GM19239 (cell line): Measurements from ENCODE around the gene APOL5.
"Not testable (repeated sequence)": the region's sequence is repeated elsewhere in the genome, so short reads cannot be mapped to it uniquely, and the experiment has no call there.

Experiments
- DNase-seq: peaks from one replicate; pipeline ENCODE4 v3.0.0; 2011; ENCODE audit warnings: low spot score; ENCODE audit not compliant: insufficient read length
- FAIRE-seq: peaks from 2 replicates; lab custom pipeline; 2011; peaks lifted over from hg19 to GRCh38; lab: Jason Lieb, UNC

The APOL5 gene, protein sequence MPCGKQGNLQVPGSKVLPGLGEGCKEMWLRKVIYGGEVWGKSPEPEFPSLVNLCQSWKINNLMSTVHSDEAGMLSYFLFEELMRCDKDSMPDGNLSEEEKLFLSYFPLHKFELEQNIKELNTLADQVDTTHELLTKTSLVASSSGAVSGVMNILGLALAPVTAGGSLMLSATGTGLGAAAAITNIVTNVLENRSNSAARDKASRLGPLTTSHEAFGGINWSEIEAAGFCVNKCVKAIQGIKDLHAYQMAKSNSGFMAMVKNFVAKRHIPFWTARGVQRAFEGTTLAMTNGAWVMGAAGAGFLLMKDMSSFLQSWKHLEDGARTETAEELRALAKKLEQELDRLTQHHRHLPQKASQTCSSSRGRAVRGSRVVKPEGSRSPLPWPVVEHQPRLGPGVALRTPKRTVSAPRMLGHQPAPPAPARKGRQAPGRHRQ

GRCh38 chr22:35717572-35717971 lies at the start of gene APOL5:
APOL5 (plus strand) TSS chr22:35717872; CDS start chr22:35717872, 0 bp downstream.
- DNase-seq (no peak), FAIRE-seq (no peak)

DNA sequence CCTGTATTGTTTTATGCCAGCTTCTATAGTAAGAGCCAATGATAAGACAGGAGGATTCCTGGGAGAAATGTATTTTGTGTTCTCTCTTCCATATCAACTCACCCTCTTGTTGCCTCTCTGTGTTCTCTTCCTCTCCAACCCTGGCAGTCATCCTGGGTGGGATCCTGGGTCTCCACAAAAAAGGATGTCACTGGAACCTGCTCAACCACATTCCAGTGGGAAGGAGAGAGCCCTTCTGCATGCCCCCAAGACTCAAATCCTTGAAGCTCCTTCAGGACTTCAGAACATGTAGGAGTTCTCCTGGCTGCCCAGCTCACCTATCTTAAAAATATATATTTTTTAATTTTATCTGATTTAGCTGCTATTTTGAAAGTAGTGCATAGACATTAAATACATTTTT lies 43.3 kb upstream of the APOL5 start:
- DNase-seq (no peak), FAIRE-seq (no peak)

- not testable (repeated sequence) for DNase-seq, FAIRE-seq
Observed at GRCh38 chr22:35676065-35676464, 41.6 kb upstream of the APOL5 start.

- DNase-seq (no peak), FAIRE-seq (no peak)
Observed at GRCh38 chr22:35677460-35678187, 40.0 kb upstream of the APOL5 start.

DNA sequence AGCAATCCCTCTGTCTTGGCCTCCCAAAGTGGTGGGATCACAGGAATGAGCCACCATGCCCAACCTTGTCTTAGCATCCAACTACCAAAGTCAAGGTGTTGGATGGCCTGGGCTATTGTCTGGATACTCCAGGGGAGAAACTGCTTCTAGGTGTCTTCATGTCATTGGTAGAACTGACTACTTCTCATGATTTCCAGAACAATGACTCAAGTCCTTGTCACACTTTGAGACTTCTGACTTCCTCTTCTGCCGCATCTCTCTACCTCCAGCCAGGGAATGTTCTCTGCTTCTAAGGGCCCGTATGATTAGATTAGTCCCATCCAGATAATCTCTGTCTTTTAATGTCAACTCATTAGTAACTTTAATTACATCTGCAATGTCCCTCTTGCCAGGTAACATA lies 38.8 kb upstream of the APOL5 start:
- no peak for DNase-seq
- no peak for FAIRE-seq

DNA sequence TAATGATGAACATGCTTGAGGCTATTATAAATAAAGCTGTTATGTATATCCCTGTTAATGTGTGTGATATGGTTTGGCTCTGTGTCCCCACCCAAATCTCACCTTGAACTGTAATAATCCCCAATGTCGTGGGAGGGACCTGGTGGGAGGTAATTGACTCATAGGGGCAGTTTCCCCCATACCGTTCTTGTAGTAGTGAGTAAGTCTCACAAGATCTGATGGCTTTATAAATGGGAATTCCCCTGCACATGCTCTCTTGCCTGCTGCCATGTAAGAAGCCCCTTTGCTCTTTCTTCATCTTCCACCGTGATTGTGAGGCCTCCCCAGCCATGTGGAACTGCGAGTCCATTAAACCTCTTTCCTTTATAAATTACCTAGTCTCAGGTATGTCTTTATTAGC lies 38.2 kb upstream of the APOL5 start:
- not testable (repeated sequence) for FAIRE-seq

GRCh38 chr22:35681454-35682052 lies 36.1 kb upstream of the APOL5 start:
- DNase-seq (no peak), FAIRE-seq (no peak)

More for the DNA sequence above, 38.2 kb upstream of the APOL5 start:
- not testable (repeated sequence) for DNase-seq

GRCh38 chr22:35683560-35683959 lies 34.1 kb upstream of the APOL5 start:
- DNase-seq (no peak), FAIRE-seq (no peak)

DNA sequence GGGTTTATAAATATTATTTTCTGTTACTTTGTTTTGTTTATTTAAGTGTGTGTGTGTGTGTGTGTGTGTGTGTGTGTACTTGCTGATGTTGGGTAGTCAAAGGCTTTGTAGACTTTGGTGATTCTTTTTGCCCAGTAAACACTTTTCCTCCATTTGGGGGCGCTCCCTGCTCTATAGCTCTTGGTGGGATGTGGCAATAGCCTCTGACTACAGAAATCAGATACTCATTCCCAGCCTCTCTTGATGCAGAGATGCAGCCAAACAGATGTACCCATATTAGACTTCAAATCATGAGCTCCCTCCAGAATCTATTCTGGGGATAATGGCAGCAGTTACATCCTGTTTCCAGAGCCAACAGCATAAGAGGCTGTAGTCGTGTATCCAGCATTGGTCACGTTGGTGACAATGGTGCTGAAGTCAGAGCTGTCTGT lies 33.4 kb upstream of the APOL5 start:
- DNase-seq (no peak), FAIRE-seq (no peak)

DNA sequence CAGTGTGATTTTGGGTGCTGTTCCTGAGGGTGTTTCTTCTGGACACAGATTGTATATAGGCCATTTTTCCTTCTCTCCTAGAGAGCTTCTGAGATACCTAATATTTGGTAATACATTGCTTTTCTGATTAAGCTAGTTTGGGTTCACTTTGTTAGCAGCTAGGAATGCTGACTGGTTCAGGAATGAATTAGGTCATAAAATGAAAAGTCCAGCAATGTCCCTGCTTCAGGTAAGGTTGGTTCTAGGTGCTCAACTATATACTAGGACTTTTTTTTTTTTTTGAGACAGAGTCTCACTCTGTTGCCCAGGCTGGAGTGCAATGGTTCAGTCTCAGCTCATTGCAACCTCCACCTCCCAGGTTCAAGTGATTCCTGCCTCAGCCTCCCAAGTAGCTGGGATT lies 32.9 kb upstream of the APOL5 start:
- no peak for DNase-seq
- FAIRE-seq, result no peak

DNA sequence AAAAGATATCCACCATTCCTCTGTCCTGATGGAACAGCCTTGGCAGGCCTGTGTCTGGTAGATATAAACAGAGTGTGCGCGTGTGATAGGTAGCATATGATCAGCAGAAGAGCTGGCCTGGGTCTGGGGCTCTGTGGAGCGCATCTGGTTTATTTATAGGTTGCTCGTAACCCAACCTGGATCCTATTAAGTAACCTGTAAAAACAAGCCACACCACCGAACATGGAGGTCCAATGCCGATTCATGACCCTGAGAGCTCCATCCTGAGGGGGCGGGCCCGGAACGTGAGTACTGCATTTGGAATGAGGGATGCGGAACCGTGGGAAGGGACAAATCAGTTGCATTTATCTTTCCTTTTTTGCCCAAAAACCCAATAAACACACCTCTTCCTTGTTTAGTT lies 31.9 kb upstream of the APOL5 start:
- DNase-seq, result no peak
- no peak for FAIRE-seq

DNA sequence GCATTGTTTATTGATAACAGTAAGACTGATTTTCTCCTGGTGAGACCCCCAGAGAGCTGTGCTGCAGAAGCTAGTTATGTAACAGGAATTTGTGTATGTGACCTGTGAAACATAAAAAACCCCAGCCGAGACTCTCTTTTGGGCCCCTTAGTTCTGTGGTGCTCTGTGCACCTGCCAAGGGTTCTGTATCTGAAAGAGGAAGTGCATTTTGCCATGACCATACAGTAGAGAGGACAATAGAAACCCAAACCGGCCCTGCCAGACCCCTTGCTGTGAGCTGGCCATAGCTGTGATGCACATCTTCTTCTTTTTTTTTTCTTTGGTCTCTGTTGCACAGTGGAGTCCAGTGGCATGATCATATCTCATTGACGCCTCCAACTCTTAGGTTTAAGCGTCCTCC lies 31.4 kb upstream of the APOL5 start:
- DNase-seq (no peak), FAIRE-seq (peak; percentile 54)

- DNase-seq, result no peak
- no peak for FAIRE-seq
Observed at GRCh38 chr22:35687461-35687860, 30.2 kb upstream of the APOL5 start.

GRCh38 chr22:35688913-35689675 lies 28.6 kb upstream of the APOL5 start:
- DNase-seq (no peak), FAIRE-seq (no peak)

DNA sequence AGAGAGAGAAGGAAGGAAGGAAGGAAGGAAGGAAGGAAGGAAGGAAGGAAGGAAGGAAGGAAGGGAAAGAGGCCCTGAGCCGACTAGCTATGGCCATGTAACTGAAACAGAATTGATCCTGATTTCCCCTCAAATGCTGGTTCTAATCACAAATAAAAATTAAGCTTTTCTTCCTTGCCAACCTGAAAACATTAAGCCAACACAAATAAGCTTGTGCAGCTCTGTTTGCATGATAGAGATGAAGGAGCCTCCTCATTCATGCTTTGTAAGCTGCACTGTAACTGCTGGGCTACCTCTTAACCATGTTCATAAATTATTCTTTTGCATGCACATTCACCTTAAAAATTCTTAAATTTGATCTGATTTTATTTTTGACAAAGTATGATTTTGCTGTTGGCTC lies 27.7 kb upstream of the APOL5 start:
- no peak for FAIRE-seq
- DNase-seq, result no peak

- DNase-seq (no peak), FAIRE-seq (no peak)
Observed at GRCh38 chr22:35695202-35695601, 22.5 kb upstream of the APOL5 start.

GRCh38 chr22:35697142-35697541 lies 20.5 kb upstream of the APOL5 start:
- DNase-seq (no peak), FAIRE-seq (no peak)

- FAIRE-seq, DNase-seq: not testable (repeated sequence)
Observed at GRCh38 chr22:35699852-35700251, 17.8 kb upstream of the APOL5 start.

DNA sequence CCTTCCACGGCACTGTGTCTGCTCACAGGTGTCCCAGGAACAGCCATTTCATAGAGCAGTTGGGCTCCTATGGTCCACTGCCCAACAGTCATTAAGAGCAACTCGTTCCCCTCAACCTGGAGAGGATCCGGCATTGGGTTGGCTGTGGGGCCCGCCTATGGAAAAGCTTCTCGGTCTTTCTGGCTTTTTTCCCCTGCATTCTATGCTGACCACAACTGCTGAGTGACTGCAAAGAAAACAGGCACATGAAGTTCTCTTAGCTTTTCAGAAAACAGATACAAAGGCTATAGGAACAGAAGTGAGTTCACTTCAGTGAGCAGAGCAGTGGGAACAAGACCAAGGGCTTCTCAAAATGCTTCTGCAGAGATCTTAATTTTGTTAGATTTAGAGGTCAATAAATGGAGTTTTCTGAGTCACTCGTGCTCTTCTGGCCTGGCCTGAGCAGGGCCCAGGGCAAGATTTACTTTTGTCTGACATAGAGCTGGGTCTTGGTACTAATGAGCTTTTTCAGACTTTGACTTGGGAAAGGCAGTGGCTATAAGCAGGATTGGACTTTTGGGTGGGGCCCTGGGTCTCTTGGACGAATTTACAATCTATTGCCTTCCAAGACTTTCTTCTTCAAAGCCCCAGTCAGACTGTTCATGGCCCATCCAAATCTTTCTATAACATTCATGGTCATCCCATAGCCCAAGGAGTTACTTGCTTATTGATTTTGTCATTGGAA lies 13.6 kb upstream of the APOL5 start:
- no peak for DNase-seq
- no peak for FAIRE-seq

- no peak for DNase-seq
- FAIRE-seq, result no peak
Observed at GRCh38 chr22:35705141-35705540, 12.5 kb upstream of the APOL5 start.
